ENCODE results near the gene EML5.

The EML5 gene

DNA sequence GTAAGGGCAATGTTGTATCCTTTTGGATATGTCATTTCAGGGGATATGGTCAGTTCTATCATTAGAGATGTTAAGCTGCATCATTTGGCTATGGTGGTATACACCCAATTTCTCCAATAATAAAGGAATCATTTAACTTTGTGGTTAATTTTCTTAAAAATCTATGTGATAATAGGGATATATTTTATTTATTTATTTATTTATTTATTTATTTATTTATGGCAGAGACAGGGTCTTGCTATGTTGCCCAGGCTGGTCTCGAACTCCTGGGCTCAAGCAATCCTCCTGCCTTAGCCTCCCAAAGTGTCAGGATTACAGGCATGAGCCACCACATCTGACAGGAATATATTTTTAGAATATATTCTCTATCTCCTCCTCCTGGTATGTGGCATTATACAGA is 85.7 kb downstream of the EML5 start:
- in situ Hi-C loops (cut with MboI; ENCODE audit: low pct_unique_long_range_greater_than_20kb, low sequenced_read_pairs, unreplicated experiment), result no loop called here
- no peak for DNase-seq (ENCODE audit: low spot score)
- TF ChIP-seq, protein P1, sequence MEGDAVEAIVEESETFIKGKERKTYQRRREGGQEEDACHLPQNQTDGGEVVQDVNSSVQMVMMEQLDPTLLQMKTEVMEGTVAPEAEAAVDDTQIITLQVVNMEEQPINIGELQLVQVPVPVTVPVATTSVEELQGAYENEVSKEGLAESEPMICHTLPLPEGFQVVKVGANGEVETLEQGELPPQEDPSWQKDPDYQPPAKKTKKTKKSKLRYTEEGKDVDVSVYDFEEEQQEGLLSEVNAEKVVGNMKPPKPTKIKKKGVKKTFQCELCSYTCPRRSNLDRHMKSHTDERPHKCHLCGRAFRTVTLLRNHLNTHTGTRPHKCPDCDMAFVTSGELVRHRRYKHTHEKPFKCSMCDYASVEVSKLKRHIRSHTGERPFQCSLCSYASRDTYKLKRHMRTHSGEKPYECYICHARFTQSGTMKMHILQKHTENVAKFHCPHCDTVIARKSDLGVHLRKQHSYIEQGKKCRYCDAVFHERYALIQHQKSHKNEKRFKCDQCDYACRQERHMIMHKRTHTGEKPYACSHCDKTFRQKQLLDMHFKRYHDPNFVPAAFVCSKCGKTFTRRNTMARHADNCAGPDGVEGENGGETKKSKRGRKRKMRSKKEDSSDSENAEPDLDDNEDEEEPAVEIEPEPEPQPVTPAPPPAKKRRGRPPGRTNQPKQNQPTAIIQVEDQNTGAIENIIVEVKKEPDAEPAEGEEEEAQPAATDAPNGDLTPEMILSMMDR (IDR thresholded peaks at IDR 0.05; ENCODE audit: extremely low read depth, insufficient read depth, missing control alignments), result no peak

DNA sequence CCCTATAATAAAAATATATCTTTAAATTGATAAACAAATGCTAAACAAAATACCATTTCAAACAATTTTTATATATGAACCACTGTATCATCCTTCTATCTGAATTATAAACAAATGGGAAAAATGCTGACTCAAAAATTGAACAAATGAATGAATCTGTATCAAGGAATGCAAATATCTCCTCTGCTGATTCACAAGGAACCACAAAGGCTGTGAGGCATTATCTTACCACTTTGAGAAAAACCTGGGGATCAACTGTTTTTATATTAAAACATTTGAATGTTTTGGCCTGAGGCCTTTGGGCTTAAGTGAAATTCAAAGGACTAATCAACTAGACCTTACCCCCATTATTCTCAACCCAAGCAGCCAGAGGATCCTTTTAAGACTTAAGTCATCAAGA is 86.3 kb downstream of the EML5 start:
- DNase-seq (ENCODE audit: low spot score), result no peak
- in situ Hi-C loops (cut with MboI; ENCODE audit: low pct_unique_long_range_greater_than_20kb, low sequenced_read_pairs, unreplicated experiment), result no loop called here

DNA sequence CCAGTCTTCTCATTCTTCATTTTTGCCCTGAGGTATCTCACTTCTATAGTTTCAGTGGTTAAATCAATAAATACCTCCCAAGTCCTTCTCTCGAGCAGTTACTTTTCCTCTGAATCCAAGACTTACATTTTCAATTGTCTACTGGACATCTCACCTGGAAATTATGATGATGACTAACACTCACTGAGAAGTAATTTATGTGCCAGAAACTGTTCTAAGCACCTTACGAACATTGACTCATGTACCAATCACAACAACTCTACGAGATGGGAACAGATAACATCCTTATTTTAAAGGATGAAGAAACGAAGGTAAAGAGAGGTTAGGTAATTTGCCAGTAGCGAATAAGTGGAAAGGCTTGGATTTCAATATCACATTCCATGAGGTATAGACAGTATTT is 94.1 kb downstream of the EML5 start:
- no peak for DNase-seq (ENCODE audit: low spot score)
- TF ChIP-seq, protein P1 (IDR thresholded peaks at IDR 0.05; ENCODE audit: extremely low read depth, insufficient read depth, missing control alignments), result no peak
- in situ Hi-C loops (cut with MboI; ENCODE audit: low pct_unique_long_range_greater_than_20kb, low sequenced_read_pairs, unreplicated experiment), result no loop called here

More for the DNA sequence above, 86.3 kb downstream of the EML5 start:
- TF ChIP-seq, protein P1 (IDR thresholded peaks at IDR 0.05; ENCODE audit: extremely low read depth, insufficient read depth, missing control alignments), result no peak

DNA sequence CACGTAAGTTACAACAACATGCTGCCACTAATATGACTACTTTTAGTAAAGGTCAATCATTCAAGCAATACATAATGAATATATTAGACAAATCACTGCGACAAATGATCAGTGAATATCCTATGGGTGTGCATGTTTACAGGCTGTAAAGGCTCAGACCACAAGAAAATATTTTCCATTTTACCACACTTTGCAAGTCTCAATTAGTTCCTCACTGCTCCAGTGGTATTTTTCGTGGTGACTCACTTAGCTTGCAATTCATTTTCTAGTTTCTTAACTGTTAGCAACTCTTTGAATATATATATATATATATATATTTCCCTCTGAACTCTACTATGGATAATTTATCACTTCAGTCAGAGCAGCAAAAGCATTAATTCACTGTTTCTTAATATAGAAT is 96.9 kb downstream of the EML5 start:
- in situ Hi-C loops (cut with MboI; ENCODE audit: low pct_unique_long_range_greater_than_20kb, low sequenced_read_pairs, unreplicated experiment), result no loop called here
- no peak for DNase-seq (ENCODE audit: low spot score)
- TF ChIP-seq, protein P1 (IDR thresholded peaks at IDR 0.05; ENCODE audit: extremely low read depth, insufficient read depth, missing control alignments), result no peak

DNA sequence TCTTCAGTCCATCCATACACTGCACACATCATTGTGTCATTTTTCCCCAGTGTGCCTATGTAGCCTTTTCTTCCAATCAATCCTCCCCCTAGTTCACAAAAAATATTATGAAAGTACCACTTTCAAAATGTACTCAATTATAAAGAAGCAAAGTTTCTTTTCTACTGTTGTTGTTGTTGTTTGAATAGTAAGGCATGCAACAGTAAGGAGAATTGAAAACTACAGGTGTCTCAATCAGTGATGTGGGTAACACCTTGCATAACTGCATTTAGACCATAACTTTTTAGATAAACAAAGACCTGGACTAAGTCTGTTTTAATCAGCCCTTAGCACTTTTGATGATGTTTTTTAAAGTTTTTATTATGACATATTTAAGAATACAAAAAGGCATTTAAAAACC is 104.4 kb downstream of the EML5 start:
- TF ChIP-seq, protein P1 (IDR thresholded peaks at IDR 0.05; ENCODE audit: extremely low read depth, insufficient read depth, missing control alignments), result no peak
- no peak for DNase-seq (ENCODE audit: low spot score)
- in situ Hi-C loops (cut with MboI; ENCODE audit: low pct_unique_long_range_greater_than_20kb, low sequenced_read_pairs, unreplicated experiment), result no loop called here

DNA sequence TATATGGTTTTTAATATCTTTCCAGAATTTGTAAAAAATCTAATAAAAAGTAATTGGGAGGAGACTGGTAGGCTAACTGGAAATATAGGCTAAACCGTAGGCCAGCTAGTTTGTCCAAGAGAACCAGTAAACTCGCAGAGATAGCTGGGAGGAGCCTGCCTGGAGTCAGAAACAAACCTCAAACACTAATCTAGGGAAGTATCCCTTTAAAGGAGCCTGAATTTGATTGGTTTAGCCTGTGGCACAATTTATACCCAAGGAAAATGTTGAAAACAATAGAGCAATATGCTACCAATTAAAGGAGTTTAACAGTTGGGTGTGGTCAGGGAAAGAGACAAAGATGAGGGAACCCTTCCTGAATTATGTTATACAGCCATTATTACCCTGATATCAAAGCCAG is 109.6 kb downstream of the EML5 start:
- TF ChIP-seq, protein P1 (IDR thresholded peaks at IDR 0.05; ENCODE audit: extremely low read depth, insufficient read depth, missing control alignments), result no peak
- DNase-seq (ENCODE audit: low spot score), result no peak
- in situ Hi-C loops (cut with MboI; ENCODE audit: low pct_unique_long_range_greater_than_20kb, low sequenced_read_pairs, unreplicated experiment), result no loop called here

All from GM13977 (cell line).